Fibroblast of pulmonary artery (primary cell): ENCODE data around the gene ITPR2.

ENCODE experiments used
- DNase-seq: peaks from one replicate; pipeline ENCODE4 v3.0.0-alpha.2; 2010; ENCODE audit warnings: low read depth
- H3K4me3 ChIP-seq: replicated peaks from 2 replicates; pipeline ENCODE4 v1.5.1; 2011; ENCODE audit warnings: low read depth, mild to moderate bottlenecking, control low read depth, low read length, moderate library complexity
- TF ChIP-seq, protein P1 (sequence below): IDR thresholded peaks from 2 replicates; pipeline ENCODE4 v1.5.1; 2011; ENCODE audit warnings: mild to moderate bottlenecking, control low read depth, low read length, inconsistent platforms; ENCODE audit errors: missing control alignments

The ITPR2 gene

GRCh38 chr12:26507613-26508012 lies 325.4 kb downstream of the ITPR2 start:
- DNase-seq, result no peak
- TF ChIP-seq, protein P1, sequence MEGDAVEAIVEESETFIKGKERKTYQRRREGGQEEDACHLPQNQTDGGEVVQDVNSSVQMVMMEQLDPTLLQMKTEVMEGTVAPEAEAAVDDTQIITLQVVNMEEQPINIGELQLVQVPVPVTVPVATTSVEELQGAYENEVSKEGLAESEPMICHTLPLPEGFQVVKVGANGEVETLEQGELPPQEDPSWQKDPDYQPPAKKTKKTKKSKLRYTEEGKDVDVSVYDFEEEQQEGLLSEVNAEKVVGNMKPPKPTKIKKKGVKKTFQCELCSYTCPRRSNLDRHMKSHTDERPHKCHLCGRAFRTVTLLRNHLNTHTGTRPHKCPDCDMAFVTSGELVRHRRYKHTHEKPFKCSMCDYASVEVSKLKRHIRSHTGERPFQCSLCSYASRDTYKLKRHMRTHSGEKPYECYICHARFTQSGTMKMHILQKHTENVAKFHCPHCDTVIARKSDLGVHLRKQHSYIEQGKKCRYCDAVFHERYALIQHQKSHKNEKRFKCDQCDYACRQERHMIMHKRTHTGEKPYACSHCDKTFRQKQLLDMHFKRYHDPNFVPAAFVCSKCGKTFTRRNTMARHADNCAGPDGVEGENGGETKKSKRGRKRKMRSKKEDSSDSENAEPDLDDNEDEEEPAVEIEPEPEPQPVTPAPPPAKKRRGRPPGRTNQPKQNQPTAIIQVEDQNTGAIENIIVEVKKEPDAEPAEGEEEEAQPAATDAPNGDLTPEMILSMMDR, result no peak
- H3K4me3 ChIP-seq, result no peak overlapping the region

DNA sequence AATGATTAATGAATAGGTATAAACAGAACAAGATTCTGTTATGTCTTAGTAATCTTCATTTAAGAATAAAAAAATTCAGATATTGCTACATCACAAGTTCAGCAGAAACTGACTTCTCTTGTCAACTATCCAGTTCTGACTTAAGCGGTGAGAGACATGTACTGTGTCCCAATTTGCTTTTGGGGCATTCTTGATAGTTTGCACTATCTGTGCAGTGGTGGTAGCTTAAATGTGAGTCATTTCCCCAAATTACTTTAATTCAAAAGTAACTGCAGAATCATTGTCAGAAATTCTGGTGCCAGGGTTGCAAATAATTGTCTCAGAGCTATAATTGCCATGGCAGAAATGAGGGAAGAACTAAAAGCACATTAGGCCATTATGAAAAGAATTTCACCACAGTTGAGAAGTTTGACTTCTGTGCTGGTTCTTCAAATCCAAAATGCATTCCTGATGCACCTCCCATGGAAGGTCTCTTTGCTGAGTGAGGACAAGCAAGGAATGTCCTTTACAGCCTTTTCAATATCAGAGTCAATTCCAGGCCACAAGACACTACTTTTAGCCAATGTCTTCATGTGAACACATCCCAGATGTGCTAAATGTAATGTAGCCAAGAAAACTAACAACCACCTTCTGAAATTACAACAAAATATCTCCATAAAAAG lies 332.9 kb downstream of the ITPR2 start:
- no peak for DNase-seq
- no peak overlapping the region for H3K4me3 ChIP-seq
- TF ChIP-seq, protein P1, result no peak

DNA sequence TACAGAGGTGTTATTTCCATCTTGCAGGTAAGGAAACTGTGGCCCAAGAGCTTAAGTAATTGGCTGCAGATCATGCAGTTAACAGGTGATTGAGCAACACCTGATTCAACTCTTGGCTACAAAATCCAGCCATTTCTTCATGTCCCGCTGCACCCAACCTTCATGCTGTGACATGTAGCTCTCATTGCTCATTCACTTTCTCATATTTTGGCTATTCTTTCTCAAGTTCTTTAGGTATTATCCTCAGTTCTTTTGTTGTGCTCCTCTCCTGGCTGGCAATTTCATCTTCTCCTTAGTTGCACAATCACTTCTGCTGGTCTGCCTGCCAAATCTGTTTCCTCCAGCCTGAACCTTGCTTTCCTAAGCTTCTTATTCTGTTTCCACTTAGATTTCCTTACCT lies 336.8 kb downstream of the ITPR2 start:
- peak; percentile 46 for DNase-seq
- no peak overlapping the region for H3K4me3 ChIP-seq
- TF ChIP-seq, protein P1, result no peak

- TF ChIP-seq, protein P1, result no peak
- no peak overlapping the region for H3K4me3 ChIP-seq
- DNase-seq, result no peak
Measured at GRCh38 chr12:26493656-26494055, 339.3 kb downstream of the ITPR2 start.

DNA sequence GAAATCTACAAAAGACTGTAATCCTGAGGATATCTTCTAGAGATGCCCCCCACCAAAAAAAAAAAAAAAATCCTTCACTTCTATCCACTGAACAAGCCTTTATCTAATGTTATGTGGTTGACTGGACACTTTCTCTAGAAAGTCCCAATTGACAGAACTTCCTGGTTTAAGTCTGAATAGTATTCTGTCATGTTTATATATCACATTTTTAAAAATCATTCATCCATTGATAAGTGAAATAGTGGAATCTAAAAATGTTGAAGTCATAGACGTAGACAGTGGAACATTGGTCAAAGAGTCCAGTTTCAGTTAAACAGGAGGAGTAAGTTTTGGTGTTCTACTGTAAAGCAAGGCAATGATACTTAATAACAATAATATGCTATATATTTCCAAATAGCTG lies 340.6 kb downstream of the ITPR2 start:
- DNase-seq, result no peak
- no peak overlapping the region for H3K4me3 ChIP-seq
- TF ChIP-seq, protein P1, result no peak

GRCh38 chr12:26489908-26490307 lies 343.1 kb downstream of the ITPR2 start:
- TF ChIP-seq, protein P1, result no peak

DNA sequence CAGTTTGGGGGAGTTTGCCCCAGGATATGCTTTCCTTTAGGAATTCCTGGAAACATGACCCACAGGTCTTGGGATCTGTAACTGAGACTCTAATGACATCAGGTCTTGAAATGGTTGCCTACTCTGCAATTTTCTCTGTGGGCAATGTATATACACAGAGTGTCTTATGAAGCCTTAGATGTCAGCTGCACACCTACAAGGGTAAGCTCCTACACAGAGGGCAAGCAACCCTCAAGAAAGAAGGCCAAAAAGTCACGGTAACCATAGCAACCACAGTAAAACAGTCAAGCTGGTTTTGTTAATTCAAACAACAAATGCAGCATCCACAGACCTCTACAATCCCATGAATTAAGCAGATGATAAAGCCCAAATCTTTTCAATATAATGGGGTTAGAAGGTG lies 344.6 kb downstream of the ITPR2 start:
- H3K4me3 ChIP-seq, result no peak overlapping the region
- TF ChIP-seq, protein P1, result no peak
- no peak for DNase-seq

More at GRCh38 chr12:26489908-26490307, 343.1 kb downstream of the ITPR2 start:
- H3K4me3 ChIP-seq, result no peak overlapping the region
- no peak for DNase-seq
